GM21526 (cell line): ENCODE data around the gene KLF6.

ENCODE experiments used
- ATAC-seq: cut with Tn5 transposase; IDR thresholded peaks from one replicate; pipeline ENCODE4 v1.9.1; 2021; ENCODE audit warnings: moderate library complexity; ENCODE audit not compliant: unreplicated experiment, low FRiP score

KLF6 gene

DNA sequence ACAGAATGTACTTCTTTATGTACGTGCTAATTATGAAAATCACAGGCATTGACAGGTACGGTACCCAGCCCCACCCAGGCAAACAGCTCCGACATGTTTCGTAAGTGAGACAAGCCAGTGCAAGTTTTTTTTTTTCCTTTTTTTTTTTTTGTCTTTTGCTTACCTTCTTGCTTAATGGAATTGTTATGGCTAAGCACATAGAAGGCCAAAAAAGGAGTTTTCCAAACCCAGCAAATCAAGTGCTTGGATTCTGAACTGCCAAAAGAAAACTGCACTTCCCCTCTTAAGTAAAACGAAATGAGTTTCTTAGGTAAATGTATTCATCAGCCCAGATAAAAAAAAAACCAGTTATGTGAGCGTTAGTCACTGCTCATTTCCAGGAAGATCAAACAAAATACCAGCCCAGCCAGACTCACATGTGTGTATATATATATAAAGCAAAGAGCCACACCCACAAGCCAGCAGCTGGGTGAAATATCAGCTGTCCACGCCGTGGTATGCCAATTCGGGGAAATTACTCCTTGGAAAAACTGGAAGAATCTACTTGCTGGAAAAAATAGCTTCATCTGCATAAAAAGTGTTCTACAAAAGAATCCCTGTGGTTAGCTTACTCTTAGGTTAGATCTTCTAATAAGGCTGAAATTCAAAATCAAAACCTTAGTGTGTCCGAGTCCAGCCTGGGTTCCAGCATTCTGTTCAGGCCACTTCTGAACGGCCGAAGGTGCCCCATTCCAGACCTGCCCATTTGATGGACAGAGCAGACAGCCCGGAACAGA, 8.0 kb downstream of the KLF6 start:
- no peak for ATAC-seq

DNA sequence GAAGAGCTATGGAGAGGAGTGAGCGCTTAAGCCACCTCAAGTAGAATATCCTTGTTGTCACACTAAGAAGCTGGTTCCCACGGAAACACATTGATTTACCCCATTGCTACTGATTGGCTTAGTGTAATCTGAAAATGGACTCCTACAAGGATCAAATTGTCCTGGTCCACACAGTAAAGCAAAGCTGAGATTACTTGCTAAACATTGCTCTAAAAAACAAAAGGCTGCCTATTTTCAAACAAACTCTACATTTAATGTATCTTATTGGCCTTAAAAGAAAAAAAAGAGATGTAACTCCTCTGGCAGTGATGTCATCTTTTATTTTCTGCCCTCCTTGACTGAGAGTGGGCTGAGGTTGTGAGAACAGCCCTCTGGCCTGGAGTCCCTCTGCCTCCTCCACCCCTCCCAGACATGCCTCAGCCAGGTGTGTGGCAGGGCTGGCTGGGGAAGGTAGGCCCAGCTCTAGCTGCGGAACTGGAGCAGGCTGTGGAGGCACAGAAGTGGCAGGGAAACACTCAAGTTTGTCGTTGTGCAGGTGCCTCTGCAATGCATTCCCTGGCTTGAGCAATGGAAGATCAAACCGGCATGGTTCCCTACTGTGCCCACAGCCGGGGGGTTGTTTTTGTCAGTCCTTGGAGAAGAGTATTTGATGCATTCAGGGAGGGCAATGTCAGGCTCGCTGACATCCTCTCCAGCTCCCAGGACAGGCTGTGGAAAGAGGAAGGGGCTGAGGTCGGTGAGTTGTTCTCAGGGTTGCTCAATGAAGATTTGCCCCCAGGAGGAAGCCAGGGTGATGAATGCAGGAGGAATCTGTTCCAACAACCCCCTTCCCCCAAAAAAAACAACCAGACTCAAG, 9.1 kb downstream of the KLF6 start:
- no peak for ATAC-seq

DNA sequence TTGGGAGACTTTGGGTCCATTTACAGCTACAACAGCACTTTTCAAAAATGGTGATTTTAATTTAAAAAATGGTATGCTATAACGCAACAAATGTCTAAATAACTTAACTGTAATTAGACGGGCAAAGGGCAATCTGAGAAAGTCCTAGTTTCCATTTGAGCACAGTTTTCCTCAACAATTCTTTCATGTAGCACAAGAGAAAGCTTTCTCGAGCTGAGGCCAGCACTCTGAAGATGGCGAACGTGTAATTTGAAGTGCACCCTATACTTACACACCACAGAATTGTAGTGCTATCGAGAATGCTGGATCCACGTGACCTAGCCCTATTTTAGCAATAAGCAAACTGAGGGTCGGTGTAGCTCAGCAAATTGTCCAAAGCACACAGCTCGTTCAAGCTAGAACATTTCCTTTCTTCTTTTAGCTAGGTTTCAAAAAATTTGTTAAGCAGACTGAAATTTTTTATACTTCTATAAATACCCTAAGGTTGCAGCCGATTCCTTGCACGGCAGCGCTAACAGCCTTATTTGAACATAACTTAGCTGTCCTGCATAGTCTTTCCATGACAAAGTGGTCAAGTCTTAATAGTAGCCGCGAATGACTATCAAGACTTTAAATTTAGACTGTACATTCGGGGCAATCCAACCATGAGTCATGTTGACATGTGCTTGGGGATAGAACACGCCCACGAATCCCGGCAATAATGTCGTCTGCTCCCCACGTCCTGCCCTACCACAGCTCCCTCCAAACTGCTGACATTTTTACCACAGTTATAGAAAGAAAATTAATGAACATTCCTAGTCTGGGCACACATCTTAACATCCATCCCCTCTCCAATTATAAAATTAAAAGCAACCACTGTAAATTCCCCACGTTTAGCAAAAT, 10.0 kb downstream of the KLF6 start:
- ATAC-seq, result no peak

DNA sequence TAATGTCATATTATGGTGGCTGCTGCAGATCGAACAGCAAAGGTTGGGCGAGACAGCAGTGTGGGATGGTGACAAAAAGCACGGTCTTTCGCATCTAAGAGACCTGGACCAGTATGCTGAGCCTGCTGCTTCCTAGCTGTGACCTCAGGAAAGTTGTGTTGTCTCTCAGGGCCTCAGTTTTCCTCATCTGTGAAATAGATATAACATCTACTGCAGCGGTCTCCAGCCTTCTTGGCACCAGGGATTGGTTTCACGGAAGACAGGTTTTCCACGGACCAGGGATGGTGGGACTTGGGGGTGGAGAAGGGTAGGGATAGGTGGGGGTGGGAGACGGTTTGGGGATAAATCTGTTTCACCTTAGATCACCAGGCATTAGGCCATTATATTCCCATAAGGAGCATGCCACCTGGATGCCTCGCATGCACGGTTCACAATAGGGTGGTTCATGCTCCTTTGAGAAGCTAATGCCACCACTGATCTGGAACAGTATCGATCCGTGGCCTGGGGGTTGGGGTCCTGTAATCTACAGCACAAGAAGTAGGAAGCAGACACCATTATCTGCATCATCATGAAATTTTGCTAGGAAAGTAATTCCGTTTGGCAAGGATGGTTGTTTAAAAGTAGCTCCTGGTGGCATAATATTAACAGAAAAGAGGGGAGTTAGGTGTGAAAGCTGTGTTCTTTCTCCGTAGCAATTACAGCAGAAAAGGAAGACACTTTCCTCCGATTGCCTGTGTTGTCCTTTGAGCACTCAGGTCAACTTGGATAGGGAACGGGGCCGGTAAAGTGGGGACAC, 10.8 kb downstream of the KLF6 start:
- no peak for ATAC-seq

DNA sequence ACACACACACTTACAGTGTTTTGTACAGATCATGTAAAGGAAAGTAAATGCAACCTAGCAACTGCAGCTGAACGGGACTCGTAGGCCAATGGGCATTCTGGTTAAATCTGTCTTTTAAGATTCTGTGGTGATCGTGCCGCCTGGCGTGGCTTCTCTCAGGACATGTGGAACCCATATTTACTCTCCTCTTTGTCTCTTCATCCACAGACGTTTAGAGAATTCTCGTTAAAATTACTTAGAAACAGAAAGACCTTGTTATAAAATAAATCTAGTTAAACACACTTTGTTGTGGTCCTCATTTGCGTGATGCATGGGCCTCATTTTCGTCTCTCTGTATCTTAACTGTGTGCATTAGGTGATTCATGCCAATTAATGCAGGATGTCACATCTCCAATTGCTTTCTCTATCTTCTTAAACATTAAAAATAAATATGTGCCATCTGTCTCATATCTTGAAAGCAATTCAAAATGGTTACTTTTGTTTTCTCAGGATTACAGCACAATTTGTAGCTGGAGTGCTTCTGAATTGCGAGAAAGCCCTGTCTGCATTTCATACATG, 11.5 kb downstream of the KLF6 start:
- no peak for ATAC-seq

DNA sequence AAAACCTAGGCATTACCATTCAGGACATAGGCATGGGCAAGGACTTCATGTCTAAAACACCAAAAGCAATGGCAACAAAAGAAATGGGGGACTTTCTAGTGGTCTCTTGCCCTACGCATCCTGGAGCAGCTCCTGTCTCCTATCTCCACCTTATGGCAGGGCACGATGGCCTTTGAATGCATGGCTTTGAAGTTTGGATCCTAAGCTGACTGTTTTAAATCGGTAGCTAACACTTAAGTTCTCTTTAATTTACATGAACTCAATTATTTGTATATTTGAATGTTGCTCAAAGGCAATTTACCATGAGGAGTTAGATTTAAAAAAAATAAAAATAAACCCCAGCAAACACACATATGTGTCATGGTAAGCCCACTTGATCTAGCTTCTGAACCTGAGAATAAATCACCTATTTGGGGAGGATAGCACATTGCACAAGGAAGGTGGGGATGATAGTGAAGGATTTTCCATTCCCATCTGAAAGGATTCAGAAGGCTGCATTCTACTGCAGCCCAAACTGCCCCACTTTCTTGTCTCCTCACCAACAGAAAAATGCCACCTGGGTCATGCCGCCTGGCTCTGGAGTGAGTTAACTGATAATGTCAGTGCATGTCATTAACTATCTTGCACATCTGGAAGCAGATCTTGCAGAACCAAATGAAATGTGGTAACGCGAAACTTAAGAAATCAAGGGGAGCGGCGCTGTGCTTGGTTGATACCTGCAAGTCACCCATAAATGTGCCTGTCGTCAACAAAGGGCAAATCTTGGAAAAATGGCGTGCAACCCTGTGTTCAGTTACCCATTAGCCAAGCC, 12.4 kb downstream of the KLF6 start:
- no peak for ATAC-seq

DNA sequence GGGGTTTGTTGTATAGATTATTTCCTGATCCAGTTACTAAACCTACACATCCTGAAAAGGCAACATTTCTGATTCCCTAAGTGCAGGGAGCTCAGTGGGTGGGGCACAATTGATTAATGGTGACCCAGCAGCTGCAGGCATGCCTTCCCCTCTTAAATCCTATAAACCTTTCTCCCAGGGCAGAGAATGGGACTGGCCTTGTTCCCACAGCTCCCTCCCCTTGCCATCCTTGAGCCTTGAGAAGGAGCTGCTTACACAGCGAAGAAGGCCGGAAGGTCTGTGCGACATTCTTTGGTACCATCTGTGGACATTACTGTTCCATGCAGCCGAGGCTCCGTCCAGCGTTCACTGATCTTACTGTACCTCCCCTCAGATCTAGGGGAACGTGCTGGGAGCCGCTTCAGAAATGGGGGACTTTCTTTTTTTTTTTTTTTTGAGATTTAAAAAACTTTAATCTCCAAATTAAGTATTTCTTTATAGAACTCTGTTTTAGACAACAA, 14.3 kb downstream of the KLF6 start:
- no peak for ATAC-seq

DNA sequence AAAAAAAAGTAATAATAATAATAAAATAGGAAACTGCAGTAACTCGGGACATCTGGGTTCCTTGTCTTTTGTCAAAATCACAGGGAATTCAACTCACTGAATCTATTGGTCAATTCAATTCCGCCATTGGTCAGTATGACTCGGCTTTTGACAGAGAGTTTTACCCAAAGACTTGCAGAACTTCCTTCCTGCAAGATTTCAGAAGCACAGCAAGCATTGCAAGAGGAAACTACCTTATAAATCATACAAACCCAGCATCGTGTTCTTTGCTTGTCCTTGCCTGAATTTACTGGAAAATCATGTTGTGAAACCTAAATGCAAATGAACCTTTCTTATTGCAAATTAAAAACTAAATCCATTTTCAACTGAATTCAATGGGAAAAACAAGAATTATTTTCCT, 15.5 kb downstream of the KLF6 start:
- ATAC-seq, result no peak

DNA sequence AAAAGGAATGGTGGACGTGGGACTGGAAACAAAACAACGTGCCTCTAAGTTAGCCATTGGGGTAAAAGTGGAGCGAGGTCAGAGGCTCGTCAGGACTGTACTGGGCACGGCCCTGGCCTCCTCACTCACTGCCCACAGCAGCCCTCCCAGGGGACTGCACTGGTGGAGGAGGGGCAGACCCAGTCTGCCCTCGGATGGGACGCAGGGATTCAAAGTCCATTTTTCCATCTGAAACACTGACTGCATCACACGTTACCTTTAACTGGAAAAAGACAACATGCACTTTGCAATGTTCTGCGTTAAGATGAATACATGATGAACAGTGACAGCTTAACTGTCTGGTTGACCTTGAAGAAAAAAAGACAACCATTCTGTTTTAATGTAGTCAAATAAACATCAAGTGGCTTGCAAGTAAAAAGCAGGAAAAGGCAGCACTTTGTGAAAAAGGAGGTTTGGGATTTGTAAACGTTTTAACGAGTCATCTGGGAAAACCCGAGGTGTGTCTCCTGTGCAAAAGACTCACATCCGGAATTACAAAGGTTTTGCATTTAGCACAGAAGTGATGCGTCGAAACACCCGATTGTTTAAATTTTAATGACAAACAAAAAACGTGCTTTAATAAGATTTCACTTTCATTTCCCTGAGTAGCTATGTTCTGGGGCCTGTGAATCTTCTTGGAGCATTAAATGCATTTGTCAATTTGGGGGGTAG, 18.8 kb downstream of the KLF6 start:
- ATAC-seq, result no peak

DNA sequence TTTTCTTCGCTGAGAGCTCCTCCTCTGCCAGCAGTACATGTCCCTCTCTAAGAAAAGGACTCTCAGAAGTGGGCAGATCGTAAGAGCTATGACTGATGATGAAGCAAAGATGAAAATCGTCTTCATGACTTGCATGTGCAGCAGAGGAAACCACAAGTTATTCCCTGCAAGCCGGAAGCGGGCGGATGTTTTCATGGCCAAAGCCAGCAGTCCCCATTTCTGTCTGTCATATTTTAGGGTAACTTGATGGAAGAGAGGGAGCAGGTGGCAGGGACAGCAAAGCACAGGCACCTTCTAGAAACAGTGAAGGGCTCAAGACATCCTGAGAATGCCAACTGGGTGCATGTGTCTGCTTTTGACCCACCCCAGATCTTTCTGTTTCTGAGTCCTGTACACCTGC, 19.9 kb downstream of the KLF6 start:
- no peak for ATAC-seq

DNA sequence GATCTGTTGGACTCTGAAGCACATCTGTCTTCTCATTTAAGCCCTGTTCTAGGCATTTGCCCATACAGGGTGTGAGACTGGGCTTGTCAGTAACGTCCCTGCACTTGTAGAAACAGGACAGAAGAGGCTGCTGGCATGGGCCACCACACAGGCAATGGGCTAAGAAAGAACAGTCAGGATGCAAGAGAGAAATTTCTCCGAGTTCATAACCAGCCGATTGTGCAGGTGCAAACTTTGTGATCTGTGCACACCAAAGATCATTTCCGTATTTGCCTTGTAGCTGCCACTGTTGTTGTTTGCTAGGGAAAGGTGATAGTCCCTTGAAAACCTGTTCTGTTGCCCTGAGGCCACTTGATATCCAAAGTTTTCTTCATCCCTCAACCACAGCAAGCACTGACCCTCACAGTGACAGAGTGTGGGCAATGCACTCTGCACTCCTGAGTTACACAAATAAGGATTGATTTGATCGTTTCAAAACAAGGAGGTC, 20.3 kb downstream of the KLF6 start:
- ATAC-seq, result no peak

DNA sequence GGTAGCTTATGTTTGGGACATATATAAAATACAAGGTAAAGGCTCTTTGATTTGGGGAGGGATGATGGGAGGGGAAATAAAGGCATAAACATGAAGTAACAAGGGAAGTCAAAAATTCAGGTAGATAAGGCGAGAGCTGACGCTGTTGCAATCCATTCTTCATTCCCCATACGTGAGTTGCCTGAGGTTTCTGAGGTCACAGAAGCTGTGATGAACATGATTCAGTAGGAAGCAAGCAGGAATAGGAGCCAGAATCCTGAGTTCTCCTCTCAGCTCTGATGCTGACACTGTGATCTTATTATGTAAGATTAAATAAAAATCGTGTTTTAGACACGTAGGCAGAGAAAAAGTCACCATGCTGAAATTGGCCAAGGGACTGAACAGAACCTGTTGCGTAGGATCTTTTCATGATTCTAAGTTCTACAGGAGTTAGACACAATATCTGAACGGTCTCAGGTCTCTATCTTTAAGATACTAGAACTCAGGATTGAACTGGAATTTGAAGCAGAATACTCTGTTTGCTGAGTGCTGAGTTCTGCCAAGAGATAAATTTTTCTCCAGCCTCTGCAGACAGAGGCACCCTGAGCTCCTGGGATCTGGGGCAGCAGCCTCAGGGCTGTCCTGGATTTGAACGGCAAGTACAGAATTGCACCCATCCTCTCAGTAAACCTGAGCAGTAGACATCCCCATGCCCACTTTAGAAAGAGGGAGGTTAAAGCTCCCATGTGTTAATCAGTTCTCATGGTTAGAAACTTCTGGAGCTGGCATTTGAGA, 21.0 kb downstream of the KLF6 start:
- ATAC-seq, result no peak

DNA sequence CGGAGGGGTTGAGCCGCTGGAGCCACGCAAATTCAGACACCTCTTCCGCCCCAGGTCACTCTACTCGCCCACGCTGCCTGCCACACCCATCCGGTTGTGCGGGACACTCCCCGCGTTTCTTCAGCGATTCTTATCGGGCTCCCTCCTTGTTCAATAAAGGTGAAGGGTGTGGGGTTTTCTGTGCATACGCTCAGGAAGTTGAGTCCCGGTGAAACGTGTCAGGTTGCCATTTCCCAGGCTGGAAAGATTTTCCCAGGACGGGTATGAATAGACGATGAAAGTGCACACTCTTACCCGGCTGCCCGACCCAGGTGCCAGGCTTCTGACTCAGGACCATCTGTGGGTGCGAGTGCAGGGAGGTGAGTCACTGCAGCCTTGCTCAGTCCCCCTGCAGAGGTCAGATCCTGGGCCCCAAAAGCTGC, 22.0 kb downstream of the KLF6 start:
- no peak for ATAC-seq

DNA sequence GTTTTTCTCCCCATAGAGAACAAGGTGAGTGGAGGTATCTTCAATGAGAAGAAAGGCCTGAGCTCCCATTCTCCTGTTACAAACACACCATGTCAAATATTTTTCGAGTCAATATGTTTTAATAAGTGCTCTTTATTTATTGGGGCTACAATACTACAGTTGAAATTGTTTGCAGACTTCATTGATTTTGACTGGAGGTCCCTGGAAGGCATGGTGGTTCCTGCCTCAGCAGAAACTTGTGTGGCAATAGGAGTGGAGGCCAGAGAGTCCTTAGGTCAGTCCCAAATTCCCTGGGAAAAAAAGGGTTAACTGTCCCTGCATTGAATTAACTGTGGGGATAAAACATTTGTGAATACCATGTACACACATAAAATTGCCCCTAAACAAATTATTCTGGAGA, 22.7 kb downstream of the KLF6 start:
- no peak for ATAC-seq

DNA sequence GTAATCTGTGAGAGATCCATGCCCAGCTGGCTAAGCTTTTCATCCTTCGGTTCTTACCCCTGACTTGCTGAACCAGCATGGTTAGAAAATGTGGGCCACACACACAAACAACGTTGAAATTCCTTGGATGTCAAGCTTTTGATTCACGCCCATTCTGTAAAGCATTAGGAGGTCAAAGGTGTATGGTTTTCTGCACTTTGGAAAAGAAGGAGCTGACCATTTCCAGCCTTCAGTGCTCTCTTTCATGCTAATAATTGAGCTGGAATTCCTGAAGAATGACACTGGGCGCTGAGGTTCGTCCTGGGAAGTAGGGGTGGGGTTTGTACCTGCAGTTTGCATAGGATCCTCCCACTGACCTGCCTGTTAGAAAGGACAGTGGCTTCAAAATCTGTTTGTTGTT, 23.1 kb downstream of the KLF6 start:
- ATAC-seq, result no peak

DNA sequence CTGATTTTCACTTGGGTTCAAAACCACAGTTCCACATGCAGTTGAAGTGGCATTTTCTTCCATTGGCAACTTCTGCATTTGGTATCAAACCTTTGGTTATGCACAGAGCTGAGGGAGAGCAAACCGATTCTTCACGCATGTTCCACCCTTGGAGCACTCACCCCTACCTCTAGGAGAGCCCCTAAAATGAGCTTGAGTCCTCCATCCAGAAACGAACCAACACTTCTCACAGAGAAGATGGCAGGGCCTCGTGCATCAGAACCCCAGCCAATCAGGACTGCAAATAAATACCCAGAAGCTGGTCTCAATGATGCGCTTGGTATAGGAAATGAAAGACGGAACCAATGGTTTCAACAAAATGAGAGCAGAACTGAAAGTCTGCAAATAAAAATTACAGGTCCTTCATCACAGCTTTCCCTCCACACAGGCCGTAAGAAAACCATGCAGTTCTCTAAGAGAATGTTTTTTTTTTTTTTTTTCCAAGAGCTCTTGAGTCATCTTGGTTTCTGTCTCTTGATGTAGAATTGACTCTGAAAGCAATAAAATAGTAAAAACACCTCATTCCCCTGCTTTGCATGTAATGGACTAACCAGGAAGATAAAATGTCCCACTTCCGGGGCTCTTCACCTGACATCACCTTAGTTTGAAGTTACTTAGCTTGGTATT, 23.9 kb downstream of the KLF6 start:
- peak; percentile 74 for ATAC-seq

DNA sequence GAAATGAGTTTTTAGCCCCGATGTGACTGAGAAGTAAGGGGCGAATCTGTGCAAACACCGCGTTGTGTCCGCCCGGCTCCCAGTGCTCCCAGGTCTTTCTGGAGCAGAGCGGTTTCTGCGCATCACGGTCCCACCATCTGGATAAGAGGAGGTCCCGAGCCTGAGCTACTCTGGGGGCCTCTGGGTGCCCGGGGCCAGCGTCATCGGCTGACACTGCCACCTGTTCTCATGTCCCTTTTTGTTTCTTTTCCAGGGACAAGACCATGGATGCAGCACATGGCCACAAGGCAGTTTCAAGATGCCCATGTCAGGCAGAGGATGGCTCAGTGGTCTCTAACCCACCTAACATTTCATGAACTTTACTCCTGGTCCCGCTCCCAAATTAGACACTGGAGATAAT, 24.9 kb downstream of the KLF6 start:
- no peak for ATAC-seq
